HG03342 (cell line): Measurements from ENCODE around the gene EIF4E.
"Not testable (repeated sequence)": the region's sequence is repeated elsewhere in the genome, so short reads cannot be mapped to it uniquely, and the experiment has no call there.

Experiments
- ATAC-seq: cut with Tn5 transposase; IDR thresholded peaks from one replicate; pipeline ENCODE4 v1.9.1; 2021; ENCODE audit warnings: mild to moderate bottlenecking, moderate library complexity; ENCODE audit not compliant: unreplicated experiment

The EIF4E gene

DNA sequence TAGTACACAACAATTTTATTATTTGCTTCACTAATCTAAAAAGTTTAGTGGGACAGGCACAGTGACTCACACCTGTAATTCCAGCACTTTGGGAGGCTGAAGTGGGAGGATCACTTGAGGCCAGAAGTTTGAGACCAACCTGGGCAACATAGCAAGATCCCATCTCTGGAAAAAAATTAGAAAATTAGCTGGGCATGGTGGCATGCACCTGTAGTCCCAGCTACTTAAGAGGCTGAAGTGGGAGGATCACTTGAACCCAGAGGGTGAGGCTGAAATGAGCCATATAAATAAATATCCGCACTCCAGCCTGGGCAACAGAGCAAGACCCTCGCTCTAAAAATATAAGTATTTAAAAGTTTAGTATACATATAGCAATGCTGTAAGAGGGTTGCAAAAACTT lies 42.6 kb downstream of the EIF4E start:
- ATAC-seq, result not testable (repeated sequence)

DNA sequence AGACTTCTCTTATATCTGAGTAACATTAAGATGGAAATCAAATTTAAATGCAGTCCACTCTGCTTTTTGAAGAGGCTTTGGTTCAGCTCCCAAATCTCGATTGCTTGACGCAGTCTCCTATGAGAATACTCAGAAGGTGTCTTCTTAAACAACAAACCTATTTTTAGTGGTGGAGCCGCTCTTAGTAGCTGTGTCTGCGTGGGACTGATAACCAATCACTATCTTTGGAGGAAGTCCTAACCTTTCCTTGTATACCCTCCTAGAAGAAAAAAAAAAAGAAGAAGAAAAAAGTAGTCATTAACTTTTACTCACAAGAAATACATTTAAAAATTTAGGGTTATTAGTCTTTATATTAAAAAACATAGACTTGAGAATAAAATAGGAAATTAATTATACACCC lies 48.0 kb downstream of the EIF4E start:
- not testable (repeated sequence) for ATAC-seq

DNA sequence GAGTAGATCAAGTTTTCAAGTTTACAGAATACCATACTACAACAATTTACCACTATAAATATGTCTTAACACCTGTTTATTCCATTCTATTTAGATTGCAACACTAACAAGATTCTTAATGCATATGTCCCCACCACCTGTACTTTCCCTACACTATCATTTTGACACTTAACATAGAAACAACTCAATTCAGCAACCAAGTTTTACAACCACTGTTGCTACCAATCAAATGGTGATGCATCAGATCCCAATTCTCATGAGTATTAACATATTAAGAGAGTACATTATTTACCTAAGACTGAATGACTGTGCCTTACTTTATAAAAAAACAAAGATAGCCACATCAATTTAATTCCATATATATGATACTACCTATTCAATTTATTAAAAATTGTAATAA lies 49.4 kb downstream of the EIF4E start:
- ATAC-seq, result no peak

DNA sequence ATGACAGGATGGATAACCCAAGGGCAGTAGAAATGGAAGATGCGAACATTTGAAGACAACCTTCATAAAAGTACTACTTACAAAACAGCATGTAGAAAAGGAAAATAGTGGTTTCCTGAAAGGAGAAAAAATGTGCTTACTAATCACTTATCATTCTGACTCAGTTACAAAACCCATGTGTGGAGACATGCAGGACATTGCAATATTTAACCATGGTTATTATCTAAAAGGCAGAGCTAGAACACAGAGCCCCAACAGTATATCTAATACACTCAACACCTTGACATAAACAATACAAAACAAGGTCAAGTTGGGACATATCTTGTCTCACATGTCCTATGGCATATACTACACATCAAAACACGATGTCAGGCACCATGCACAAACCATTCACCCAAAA lies 55.9 kb downstream of the EIF4E start:
- no peak for ATAC-seq

DNA sequence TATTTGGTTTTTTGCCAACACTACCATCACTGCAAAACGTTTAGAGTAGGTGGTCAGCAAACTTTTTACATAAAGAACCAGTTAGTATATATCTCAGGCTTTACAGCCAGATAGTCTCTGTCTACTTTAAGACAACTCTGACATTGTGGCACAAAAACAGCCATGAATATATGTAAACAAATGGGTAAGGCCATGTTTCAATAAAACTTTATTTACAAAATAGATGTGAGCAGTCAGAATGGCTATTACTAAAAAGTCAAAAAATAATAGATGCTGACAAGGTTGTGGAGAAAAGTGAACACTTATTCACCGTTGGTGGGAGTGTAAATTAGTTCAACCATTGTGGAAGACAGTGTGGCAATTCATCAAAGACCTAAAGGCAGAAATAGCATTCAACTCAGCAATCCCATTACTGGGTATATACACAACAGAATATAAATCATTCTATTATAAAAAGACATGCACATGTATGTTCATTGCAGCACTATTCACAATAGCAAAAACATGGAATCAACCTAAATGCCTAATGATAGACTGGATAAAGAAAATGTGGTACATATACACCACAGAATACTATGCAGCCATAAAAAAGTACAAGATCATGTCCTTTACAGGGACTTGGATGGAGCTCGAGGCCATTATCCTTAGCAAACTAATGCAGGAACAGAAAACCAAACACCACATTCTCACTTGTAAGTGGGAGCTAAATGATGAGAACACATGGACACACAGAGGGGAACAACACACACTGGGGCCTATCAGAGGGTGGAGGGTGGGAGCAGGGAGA lies 56.6 kb downstream of the EIF4E start:
- ATAC-seq, result not testable (repeated sequence)

DNA sequence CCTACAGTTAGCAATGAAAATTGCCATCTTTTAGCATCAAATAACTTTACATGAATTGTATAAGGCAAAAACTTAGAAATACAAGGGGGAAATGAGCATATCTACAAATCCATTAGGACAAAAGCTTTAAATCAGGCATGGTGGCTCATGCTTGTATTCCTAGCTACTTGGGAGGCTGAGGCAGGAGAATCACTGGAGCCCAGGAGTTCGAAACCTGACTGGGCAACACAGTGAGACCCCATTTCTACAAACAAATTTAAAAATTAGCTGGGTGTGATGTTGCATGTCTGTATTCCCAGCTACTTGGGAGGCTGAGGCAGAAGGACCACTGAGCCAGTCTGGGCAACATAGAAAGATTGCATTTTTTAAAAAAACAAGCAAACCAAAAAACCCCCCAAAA lies 61.3 kb downstream of the EIF4E start:
- no peak for ATAC-seq

DNA sequence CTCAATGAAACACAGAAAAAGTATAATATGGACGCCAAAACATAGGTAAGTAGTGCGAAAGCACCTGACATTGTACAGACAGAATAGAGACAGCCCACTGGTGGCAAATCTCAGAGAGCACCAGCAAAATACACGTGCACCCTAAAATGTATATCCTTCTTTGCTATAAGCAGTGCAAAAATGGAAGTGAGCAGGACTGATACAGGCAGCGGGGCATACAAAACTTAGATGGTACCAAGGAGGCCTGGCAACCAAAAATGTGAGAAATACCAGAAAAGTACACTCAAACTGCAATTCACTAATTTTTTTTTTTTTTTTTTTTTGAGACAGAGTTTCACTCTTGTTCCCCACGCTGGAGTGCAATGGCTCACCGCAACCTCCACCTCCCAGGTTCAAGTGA lies 63.9 kb downstream of the EIF4E start:
- no peak for ATAC-seq

DNA sequence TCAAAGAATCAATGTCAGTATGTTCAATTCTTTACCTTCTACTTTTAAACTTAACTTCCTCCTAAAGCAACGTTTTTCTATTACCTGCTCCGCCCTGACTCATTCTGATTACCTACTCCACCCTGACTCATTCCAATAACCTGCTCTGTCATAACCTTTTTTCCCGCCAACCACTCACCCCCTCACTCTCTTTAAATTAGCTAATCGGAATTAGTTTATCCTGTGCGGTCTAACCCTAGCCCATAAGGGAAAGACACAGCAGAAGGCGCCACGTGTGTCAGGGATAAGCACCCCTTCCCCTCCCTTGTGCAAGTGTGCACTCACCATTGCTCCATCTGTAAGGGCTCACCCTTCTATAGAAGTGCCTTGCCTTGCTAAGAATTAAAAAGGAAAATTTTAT lies 64.4 kb downstream of the EIF4E start:
- no peak for ATAC-seq

DNA sequence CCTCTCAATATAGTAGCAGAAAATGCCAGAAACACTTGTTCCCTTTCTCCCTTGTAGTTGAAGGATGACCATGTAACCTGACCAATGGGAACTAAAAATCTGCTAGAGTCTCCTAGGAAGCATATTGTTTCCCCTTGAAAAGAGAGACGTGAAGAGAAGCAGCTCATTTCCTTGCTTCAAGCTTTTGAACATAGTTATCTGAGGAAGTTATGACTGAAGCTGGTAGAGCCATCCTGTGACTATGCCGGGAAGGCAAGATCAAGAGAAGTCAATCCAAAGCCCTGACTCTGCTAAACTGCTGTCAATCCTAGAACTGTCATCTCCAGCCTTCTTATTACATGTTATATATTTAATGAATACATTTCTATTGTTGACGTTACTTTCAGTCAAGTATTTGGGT lies 66.6 kb downstream of the EIF4E start:
- ATAC-seq, result no peak

DNA sequence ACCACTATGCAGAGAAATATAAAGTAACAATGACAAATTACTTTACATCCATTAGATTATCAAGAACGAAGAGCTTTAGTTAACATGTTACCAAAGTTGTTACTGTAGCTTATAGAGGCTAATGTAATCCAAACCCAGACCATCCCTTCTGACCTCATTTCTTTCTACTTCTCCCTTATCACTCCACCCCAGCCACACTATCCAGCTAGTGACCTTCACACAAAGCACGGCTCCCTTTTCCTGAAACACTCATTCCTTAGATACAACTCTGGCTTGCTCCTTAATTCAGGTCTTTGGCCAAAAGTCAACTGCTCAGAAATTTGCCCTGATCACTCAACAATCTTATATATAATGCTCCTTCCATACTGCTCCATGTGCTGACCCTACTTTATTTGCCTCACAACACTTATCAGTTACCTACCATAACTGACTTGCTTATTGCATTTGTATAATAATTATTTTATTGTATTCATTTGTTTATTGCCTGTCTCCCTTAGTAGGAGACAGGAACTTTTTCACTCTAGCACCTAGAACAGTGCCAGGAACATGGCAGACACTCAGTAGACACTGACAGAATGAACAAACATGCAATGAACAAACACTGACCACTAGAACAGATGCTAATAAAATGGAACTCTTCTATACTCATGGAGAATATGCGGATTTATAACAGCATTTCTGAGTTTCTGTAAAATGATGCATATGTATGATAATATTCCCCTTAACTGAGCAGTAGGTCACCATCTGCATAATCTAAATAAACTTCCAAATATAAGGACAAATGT lies 67.6 kb downstream of the EIF4E start:
- ATAC-seq, result no peak

DNA sequence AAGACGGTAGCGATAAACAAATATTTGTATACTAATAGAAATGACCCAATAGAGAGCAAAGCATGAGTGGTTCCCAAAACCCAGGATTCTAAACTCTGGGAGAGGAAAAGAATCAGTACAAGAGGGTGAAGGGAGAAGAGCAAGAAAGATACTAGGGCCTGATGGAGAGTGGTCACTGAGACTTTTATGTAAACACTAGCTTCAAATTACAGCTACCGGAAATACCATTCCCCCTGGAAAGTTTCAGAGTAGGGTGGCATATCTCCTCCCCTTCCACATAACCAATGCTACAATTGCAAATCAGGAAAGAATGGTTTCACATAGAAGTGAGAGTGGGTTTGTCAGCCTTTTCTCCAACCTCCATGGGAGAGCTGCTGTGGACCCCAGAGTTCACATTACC lies 77.1 kb downstream of the EIF4E start:
- no peak for ATAC-seq

DNA sequence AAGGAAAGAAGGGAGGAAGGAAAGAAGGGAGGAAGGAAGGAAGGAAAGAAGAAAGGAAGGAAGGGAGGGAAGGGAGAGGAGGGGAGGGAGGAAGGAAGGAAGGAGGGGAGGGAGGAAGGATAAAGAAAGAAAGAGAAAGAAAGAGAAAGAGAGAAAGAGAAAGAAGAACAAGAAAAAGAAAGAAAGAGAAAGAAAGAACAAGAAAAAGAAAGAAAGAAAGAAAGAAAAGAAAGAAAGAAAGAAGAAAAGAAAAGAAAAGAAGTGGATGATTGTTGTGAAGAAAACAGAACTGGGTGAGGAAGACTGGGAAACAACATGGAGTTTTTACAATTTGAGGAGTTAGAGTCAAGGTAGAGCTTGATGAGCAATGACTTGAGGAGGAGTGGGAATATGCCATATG lies 78.0 kb downstream of the EIF4E start:
- no peak for ATAC-seq

DNA sequence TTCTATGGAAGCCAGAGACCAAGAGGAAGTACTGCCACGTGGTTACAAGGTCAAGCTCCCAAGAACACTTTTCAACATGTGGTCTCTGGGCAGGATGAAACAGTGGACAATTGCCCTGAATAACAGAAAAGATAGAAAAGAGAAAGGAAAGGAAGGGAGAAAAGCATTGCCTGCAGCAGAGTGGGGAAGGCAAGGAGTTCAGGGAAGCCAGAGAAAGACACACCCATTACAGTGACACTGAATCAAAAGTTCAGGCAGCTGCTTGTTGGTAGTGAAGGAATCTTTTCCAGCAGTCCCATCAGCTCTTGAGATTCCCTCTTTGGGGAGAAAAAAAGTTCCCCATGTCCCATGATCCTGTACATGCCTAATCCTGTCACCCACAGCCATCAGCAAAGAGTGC lies 80.5 kb downstream of the EIF4E start:
- no peak for ATAC-seq

DNA sequence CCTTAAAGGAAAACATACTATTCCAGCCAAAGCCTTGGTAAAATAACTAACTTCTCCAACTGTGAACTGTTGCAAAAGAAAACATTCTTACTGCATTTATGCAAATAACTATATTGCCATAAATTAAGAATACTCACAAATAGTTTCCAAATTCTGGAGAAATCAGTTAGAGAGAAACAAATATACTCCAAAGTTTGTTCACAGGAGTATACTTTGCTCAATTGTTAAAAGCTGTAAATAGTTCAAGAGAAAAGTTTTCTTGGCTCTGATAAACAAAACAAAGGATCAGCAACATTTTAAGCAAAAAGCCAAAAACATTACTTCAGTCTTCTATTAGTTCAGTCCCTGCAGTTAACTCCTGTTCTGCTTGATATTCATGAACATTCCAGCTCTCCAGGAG lies 83.0 kb downstream of the EIF4E start:
- ATAC-seq, result no peak

DNA sequence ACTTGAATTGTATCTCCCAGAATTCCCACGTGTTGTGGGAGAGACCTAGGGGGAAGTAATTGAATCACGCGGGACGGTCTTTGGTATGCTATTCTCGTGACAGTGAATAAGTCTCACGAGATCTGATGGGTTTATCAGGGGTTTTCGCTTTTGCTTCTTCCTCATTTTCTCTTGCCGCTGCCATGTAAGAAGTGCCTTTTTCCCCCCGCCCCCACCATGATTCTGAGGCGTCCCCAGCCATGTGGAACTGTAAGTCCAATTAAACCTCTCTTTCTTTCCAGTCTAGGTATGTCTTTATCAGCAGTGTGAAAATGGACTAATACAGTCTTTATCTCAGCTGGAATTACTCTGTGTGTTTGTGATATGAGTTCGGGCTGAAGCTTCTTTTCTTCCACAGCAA lies 86.0 kb downstream of the EIF4E start:
- not testable (repeated sequence) for ATAC-seq

DNA sequence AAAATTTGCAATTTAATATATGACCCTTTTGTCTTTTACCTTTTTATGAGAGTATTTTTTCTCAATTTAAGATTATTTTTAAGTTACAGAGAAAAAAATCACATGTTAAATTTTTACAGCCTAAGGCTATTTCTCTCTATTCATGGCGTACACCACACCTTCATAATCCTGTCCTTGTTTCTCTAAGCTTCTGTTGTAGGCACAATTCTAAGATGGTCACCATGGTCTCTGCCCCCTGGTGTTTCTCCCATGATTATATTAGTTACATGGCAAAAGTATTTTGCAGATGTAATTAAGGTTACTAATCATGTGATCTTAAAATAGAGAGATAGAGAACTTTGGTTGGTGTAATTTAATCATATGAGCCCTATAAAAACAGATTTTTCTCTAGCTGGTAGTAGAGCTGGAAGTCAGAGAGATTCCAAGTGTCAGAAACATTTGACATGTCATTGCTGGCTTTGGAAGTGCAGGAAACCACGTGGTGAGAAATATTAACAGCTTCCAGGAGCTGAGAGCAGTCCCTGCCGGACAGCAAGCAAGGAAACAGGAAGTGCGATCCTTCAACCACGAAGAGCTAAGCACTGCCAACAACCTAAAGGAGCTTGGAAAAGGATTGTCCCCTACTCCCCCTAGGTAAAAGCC lies 89.8 kb downstream of the EIF4E start:
- no peak for ATAC-seq

DNA sequence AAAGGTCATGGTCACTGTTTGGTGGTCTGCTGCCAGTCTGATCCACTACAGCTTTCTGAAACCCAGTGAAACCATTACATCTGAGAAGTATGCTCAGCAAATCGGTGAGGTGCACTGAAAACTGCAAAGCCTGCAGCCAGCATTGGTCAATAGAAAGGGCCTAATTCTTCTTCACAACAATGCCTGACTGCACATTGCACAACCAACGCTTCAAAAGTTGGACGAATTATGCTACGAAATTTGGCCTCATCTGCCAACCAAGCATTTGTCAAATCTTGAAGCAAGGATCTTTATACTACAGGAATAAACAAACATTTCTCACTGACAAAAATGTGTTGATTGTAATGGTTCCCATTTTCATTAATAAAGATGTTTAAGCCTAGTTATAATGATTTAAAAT lies 90.4 kb downstream of the EIF4E start:
- ATAC-seq, result no peak

DNA sequence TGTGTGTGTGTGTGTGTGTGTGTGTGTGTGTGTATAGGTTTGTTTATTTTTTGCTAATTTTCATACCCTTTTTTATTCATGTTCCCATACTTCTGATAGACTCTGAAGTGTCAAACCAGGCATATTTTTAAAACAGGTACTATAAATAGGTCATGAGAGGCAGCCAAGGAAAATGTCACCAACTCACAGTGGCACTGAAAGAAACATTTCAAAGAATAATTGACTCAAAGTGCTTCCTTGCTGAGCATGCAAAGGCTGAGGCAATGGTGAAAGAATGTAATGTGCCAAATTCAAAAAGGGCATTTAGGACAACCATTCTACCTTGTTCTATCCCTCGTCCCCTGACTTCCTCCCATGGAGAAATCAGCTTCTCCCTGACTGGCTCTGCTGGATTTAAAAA lies 95.5 kb downstream of the EIF4E start:
- no peak for ATAC-seq

DNA sequence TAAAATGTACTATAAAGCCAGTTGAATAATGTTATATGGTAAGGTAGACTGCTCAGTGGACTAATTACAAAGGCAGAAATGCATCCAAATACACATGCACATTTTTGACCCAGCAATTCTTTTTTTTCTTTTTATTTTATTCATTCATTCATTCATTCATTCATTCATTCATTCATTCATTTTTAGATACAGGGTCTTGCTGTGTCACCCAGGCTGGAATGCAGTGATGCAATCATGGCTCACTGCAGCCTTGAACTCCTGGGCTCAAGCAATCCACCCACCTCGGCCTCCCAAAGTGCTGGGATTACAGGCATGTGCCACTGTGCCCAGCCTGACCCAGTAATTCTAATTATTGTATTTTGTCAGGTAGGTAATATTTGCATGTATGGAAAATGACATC lies 97.9 kb downstream of the EIF4E start:
- ATAC-seq, result not testable (repeated sequence)
